Measurements from ENCODE around the gene LSG1.

DNA sequence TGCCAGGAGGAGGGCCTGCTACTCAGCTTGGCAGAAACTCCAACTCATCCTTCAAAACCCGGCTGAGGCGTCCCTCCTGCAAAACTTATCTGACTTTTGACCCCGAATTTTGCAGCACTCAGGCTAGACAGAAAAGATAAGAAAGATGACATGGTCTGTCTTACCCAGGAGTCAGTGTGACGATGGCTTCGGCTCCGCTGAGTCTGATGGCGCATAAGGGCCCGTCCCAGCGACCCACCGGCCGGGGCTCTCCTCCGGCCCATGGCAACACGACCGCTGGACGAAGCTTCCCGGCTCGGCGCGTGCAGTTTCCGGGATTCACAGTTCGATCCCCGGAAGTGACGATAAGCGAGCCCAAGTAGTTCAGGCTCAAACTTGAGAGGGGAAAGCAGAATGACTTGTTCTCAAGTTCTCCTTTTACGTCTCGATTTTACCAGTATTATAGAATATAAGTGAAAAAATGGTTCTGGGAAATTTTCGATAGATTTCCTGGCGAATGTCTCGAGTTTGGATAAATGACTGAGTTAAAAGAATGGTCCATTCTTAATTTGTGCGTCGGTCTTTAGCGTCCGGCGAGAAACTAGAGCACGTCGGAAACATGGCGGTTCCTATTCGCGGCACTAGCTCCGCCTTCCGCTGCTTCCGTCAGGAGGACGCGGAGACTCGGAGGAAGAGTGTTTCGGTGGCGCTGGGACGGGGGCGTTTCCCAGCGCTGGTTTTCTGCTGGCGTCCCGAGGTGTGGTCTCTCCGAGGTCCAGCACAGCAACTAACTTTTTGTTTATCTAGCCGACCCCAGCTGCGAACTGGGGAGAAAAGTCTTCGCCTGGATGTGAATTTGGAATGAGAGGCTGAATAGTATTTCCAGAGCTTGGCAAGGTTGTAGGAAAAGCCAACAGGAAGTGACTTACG, at the start of gene LSG1:
- TF ChIP-seq CTCF (IDR thresholded peaks at IDR 0.05; ENCODE audit: insufficient read depth, low read length, poor library complexity, severe bottlenecking) (no peak), EZH2phosphoT487 (conservative IDR thresholded peaks at IDR 0.05; ENCODE audit: low read length) (no peak)
